ENCODE data around the gene RALY.

- no peak for TF ChIP-seq CTCF (IDR thresholded peaks at IDR 0.05; ENCODE audit: low read depth, low read length, poor library complexity, severe bottlenecking)
- no peak for TF ChIP-seq EZH2phosphoT487 (IDR thresholded peaks at IDR 0.05; ENCODE audit: borderline replicate concordance, low read length)
These were observed 7.9 kb upstream of the RALY start for GRCh38 chr20:33985830-33986229.

Data from DOHH2 (cell line).